Uterus (tissue), 4 donors: ENCODE data around the gene POLR3E. TPM values are rescaled to one million over a fixed set of nuclear protein-coding genes. Genes with fewer than 3 reads are reported as not detected.
"Not testable (repeated sequence)": the region's sequence is repeated elsewhere in the genome, so short reads cannot be mapped to it uniquely, and the experiment has no call there.

Experiments used
- DNase-seq, 2 donors: peaks; one replicate each; pipeline ENCODE4 v3.0.0-alpha.2; 2019 to 2020
- H3K27ac ChIP-seq, 2 donors: fragments of 200-600 bp; sonication (generic); 1 replicate in 1 of 2; 2 replicates in 1 of 2; pipeline ENCODE4 v1.5.1; 2016 to 2018
- H3K27me3 ChIP-seq, 2 donors: fragments of 200-600 bp; sonication (generic); one replicate each; pipeline ENCODE4 v1.5.1; 2018 to 2019; ENCODE audit warnings: control low read depth in 1 of 2
- H3K36me3 ChIP-seq, 2 donors: fragments of 200-600 bp; sonication (generic); one replicate each; pipeline ENCODE4 v1.5.1; 2019; ENCODE audit warnings: control low read depth in 1 of 2
- H3K4me1 ChIP-seq, 2 donors: fragments of 200-600 bp; sonication (generic); one replicate each; pipeline ENCODE4 v1.5.1; 2018 to 2019; ENCODE audit warnings: control low read depth in 1 of 2
- H3K4me3 ChIP-seq, 2 donors: fragments of 200-600 bp; sonication (generic); 1 replicate in 1 of 2; 2 replicates in 1 of 2; pipeline ENCODE4 v1.5.1; 2018 to 2019; ENCODE audit warnings: mild to moderate bottlenecking in 1 of 2
- H3K9me3 ChIP-seq, 2 donors: fragments of 200-600 bp; sonication (generic); one replicate each; pipeline ENCODE4 v1.5.1; 2019; ENCODE audit warnings: control low read depth in 1 of 2
- POLR2A ChIP-seq, 2 donors: fragments of 450-650 bp; IDR thresholded peaks; one replicate each; pipeline ENCODE4 v1.6.1; 2016; ENCODE audit warnings: antibody characterized with exemption in 2 of 2, mild to moderate bottlenecking in 1 of 2, moderate library complexity in 1 of 2
- intact Hi-C: fragments of 100-400 bp; cut with DNase I; formaldehyde crosslinking; loops from one replicate; pipeline ENCODE4 v1.15.1; 2023; ENCODE audit warnings: low total_unique reads
- total RNA-seq, 4 donors: library from RNA; depleted of rRNA in 3 of 4; stranded (reverse); fragments of >200 nt in 3 of 4; gene quantifications; one replicate each; pipeline versions ENCODE4 v1.1.0 to v1.2.4, GENCODE V29; 2014 to 2023
- TF ChIP-seq, protein P1 (sequence below), 4 experiments: fragments of 200-600 bp in 2 of 4; fragments of 450-650 bp in 2 of 4; sonication (generic) in 2 of 4; IDR thresholded peaks; one replicate each; pipeline ENCODE4 v1.5.1; 2016 to 2019; ENCODE audit warnings: antibody characterized with exemption in 4 of 4, mild to moderate bottlenecking in 2 of 4, moderate library complexity in 1 of 4
- donor health status: DM: yes; HTN: yes; CAD: no.

Gene POLR3E
- total RNA-seq, 4 donors from 2014 or later = 45.1 to 179 (median 64.5) TPM

DNA sequence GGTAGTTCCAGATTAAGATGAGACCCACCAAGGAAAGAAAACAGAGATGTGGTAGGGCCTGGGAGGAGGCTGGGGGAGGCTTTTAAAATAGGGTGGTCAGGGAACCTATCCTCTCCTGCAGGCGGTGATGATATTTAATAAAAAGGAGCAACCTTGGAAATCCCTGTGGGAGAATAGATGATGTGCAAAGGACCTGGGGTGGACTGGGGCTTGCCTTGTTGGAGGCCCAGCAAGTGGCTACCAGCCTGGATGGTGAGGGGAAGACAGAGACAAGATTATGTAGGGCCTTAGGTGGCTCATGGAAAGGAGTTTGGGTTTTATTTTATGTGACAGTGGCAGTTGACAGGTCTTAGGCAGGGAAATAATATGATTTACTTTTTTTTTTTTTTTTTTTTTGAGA is 1.8 kb downstream of the POLR3E start:
- no peaks in the 10 kb centered on the region for H3K9me3 ChIP-seq
- H3K27ac ChIP-seq = peak overlapping the region; percentile 90 to 93
- intact Hi-C loops = no loop called here

DNA sequence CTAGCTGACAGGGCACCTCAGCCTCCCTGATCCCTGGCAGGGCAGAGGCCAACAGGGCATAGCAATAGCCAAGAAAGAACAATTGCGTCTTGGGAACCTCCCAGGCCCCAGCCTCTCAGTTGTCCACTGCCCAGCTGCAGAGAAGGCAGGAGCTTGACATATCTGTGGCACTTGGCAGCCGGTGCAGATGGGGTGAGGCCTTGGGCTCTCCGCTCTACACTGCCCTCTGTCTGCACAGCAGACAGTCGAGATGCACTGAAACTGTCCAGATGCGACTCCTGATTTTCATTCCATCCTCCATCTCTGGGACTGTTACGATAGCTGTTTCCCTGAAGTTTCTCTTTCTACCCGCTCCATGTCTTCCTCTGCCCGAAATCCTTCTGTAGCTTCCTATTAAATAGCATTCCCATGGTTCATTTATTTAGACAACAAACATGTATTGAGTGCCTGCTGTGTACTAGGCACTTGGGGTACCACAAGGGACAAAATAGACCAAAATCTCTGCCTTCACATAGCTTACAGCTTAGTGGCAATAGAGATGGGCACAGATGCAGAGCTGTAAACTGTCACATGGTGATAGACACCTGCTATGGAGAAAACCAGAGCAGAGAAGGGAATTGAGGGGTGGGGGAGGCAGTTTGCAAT is 3.3 kb downstream of the POLR3E start:
- TF ChIP-seq POLR2A (IDR thresholded peaks at IDR 0.05) = no peak
- TF ChIP-seq, protein P1, sequence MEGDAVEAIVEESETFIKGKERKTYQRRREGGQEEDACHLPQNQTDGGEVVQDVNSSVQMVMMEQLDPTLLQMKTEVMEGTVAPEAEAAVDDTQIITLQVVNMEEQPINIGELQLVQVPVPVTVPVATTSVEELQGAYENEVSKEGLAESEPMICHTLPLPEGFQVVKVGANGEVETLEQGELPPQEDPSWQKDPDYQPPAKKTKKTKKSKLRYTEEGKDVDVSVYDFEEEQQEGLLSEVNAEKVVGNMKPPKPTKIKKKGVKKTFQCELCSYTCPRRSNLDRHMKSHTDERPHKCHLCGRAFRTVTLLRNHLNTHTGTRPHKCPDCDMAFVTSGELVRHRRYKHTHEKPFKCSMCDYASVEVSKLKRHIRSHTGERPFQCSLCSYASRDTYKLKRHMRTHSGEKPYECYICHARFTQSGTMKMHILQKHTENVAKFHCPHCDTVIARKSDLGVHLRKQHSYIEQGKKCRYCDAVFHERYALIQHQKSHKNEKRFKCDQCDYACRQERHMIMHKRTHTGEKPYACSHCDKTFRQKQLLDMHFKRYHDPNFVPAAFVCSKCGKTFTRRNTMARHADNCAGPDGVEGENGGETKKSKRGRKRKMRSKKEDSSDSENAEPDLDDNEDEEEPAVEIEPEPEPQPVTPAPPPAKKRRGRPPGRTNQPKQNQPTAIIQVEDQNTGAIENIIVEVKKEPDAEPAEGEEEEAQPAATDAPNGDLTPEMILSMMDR (IDR thresholded peaks at IDR 0.05) = peak in 3 of 4 experiments; percentile 21 to 26 (median 25)
- H3K9me3 ChIP-seq = no peaks in the 10 kb centered on the region
- H3K4me3 ChIP-seq = no peak overlapping the region
- no peaks in the 10 kb centered on the region for H3K27me3 ChIP-seq
- H3K27ac ChIP-seq = no peak overlapping the region
- H3K36me3 ChIP-seq = no peaks in the 10 kb centered on the region
- intact Hi-C loops = no loop called here
- no peak for DNase-seq
- no peaks in the 10 kb centered on the region for H3K4me1 ChIP-seq

More for the DNA sequence above, 1.8 kb downstream of the POLR3E start:
- DNase-seq = no peak
- TF ChIP-seq, protein P1 (IDR thresholded peaks at IDR 0.05) = no peak
- no peak for TF ChIP-seq POLR2A (IDR thresholded peaks at IDR 0.05)
- no peak overlapping the region for H3K4me3 ChIP-seq
- H3K36me3 ChIP-seq = no peaks in the 10 kb centered on the region
- H3K4me1 ChIP-seq = no peaks in the 10 kb centered on the region
- no peaks in the 10 kb centered on the region for H3K27me3 ChIP-seq

DNA sequence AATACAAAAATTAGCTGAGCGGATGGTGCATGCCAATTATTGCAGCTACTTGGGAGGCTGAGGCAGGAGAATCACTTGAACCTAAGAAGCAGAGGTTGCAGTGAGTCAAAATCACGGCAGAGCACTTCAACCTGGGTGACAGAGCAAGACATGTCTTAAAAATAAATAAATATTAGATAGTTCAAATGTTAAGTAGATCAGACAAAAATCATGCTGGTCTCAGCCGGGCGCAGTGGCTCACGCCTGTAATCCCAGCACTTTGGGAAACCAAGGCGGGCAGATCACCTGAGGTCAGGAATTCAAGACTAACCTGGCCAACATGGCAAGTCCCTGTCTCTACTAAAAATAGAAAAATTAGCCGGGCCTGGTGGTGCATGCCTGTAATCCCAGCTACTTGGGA is 4.2 kb downstream of the POLR3E start:
- DNase-seq, H3K9me3 ChIP-seq, H3K27ac ChIP-seq, H3K4me3 ChIP-seq, H3K36me3 ChIP-seq, intact Hi-C loops, H3K27me3 ChIP-seq, H3K4me1 ChIP-seq: not testable (repeated sequence)

DNA sequence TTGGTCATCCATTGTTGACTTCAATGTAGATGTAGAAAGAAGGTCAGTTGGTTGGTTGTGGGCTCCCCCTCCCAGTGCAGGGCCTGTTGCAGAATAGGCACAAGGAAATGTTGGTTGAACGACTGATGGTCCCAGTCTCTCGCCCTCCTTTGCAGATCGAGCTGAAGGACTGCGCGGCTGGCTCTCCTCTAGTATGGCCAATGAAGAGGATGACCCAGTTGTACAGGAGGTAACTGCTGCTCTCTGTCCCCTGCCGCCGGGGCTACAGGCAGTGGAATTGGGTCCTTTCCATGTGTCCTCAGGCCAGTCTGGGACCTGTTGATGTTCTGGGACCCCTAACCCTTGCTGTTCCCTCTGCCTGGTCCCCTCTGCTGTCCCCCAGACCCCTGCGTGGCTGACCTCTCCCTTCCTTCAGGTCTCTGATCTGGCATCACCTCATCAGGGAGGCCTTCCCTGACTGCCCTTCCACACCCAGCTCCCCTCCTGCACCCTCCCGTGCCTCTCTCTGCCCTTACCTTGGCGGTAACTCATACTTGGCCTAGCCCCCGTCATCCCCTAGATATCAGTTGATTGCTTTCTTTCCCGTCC is 5.7 kb downstream of the POLR3E start:
- Histone ChIP-seq H3K4me1 (no peaks in the 10 kb centered on the region), H3K36me3 (no peaks in the 10 kb centered on the region), H3K9me3 (no peaks in the 10 kb centered on the region), H3K4me3 (no peak overlapping the region), H3K27me3 (no peaks in the 10 kb centered on the region), H3K27ac (no peak overlapping the region)
- DNase-seq = no peak
- intact Hi-C loops = no loop called here
- no peak for TF ChIP-seq POLR2A (IDR thresholded peaks at IDR 0.05)
- TF ChIP-seq, protein P1 (IDR thresholded peaks at IDR 0.05) = no peak

DNA sequence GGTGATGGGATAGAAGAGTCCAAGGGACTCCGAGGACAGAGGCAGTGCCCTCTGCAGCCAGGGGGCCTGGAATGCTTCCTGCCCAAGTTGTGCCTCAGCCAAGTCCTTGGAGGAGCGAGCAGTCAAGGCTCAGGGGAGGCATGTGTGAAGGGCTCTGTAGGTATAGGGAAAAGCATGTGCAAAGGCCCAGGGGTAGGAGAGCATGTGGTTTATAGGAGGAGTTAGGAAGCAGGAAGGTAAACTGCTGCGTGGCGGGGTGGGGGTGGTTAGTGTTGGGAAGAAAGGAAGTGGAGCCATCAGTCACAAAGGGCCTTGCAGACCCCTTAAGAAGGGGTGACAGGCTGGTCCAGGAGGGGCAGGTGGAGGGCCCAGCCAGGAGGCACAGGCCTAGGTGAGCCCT is 7.2 kb downstream of the POLR3E start:
- no peak for DNase-seq
- intact Hi-C loops = no loop called here
- Histone ChIP-seq H3K9me3 (no peaks in the 10 kb centered on the region), H3K4me3 (no peak overlapping the region), H3K36me3 (no peaks in the 10 kb centered on the region), H3K4me1 (no peaks in the 10 kb centered on the region), H3K27ac (no peak overlapping the region), H3K27me3 (no peaks in the 10 kb centered on the region)
- no peak for TF ChIP-seq POLR2A (IDR thresholded peaks at IDR 0.05)
- TF ChIP-seq, protein P1 (IDR thresholded peaks at IDR 0.05) = no peak
